K562 (cell line): ENCODE measurements around the gene DNAJC18. TPM values are rescaled to one million over a fixed set of nuclear protein-coding genes. Genes with fewer than 3 reads are reported as not detected.

Experiments
- DEAF1 ChIP-seq: fragments of 450-650 bp; formaldehyde crosslinking; IDR thresholded peaks from 2 replicates; pipeline ENCODE4 v1.4.0; 2020; ENCODE audit warnings: mild to moderate bottlenecking, moderate library complexity
- GTF3C2 ChIP-seq: IDR thresholded peaks from 3 replicates; pipeline ENCODE4 v1.6.1; 2011; ENCODE audit warnings: borderline replicate concordance, mild to moderate bottlenecking, moderate library complexity; ENCODE audit not compliant: insufficient read length; ENCODE audit errors: extremely low read depth
- MGA ChIP-seq: fragments of 450-650 bp; IDR thresholded peaks from 2 replicates; pipeline ENCODE4 v1.6.1; 2016; ENCODE audit warnings: mild to moderate bottlenecking, moderate library complexity
- SIN3A ChIP-seq, 2 experiments: fragments of 150-350 bp in 1 of 2; IDR thresholded peaks; 2 replicates each; pipeline ENCODE4 v1.6.1; 2011 to 2016; ENCODE audit warnings: borderline replicate concordance in 2 of 2, low read depth in 2 of 2, low read length in 2 of 2, mild to moderate bottlenecking in 2 of 2, moderate library complexity in 2 of 2; ENCODE audit not compliant: control insufficient read depth in 1 of 2
- polyA plus RNA-seq, 8 experiments: library from polyadenylated mRNA; depleted of rRNA in 4 of 8; stranded (reverse) in 5 of 8; unstranded in 3 of 8; fragments of >200 nt; fragmentation: Nextera tagmentation in 2 of 8; fragmentation: Illumina TruSeq in 1 of 8; extraction: Ambion mirVana in 2 of 8; extraction: Trizol in 1 of 8; gene quantifications; 2 replicates each; pipeline versions ENCODE4 v1.2.1 to v1.2.3, GENCODE V29; 2011 to 2014; ENCODE audit warnings: inconsistent platforms in 1 of 8, missing spikeins in 1 of 8
- total RNA-seq, 7 experiments: library from RNA; depleted of rRNA in 6 of 7; stranded (reverse); fragments of >200 nt in 6 of 7; fragmentation: Illumina TruSeq in 2 of 7; extraction: Trizol in 2 of 7; gene quantifications; 2 replicates each; pipeline versions ENCODE4 v1.2.1 to v1.2.3, GENCODE V29; 2011 to 2021; ENCODE audit warnings: low replicate concordance in 1 of 7
- TF ChIP-seq, protein P1 (sequence below): sonication (generic); formaldehyde crosslinking; IDR thresholded peaks from 2 replicates; pipeline ENCODE4 v1.8.1; 2023; ENCODE audit warnings: missing genetic modification reagents, mild to moderate bottlenecking, borderline replicate concordance

Gene DNAJC18
- total and polyA plus RNA-seq, 9 of the 15 experiments (the other 6 are each of a cell fraction or from before 2014, with no cell fraction given) = 1.5 to 13.3 (median 7.5) TPM

DNA sequence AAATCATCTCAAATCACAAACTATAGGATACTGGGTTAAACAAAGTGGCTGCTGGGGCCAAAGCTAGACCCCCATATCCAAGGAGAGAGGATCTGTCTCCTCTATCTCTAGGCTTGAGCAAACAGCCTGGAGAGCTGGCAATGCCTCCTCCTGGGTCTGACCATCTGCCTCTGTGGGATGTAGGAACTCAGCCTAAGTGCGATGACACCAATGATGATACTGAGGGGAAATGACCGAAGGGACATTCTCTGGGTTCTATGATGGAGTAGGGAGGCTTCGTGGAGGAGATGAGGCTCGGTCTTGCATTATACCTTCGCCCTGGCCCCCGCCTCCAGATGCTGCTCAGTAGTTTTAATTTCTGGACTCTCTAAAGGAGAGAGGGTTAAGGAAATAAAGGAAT, 26.2 kb downstream of the DNAJC18 start (continued):
- no peak for TF ChIP-seq MGA
- no peak for TF ChIP-seq DEAF1 (CRISPR knock-in tag)
- no peak for TF ChIP-seq SIN3A (IDR thresholded peaks at IDR 0.05; ENCODE audit: borderline replicate concordance in 2 of 2, control insufficient read depth in 1 of 2, low read depth in 2 of 2, low read length in 2 of 2)
- TF ChIP-seq GTF3C2 = no peak
- TF ChIP-seq, protein P1, sequence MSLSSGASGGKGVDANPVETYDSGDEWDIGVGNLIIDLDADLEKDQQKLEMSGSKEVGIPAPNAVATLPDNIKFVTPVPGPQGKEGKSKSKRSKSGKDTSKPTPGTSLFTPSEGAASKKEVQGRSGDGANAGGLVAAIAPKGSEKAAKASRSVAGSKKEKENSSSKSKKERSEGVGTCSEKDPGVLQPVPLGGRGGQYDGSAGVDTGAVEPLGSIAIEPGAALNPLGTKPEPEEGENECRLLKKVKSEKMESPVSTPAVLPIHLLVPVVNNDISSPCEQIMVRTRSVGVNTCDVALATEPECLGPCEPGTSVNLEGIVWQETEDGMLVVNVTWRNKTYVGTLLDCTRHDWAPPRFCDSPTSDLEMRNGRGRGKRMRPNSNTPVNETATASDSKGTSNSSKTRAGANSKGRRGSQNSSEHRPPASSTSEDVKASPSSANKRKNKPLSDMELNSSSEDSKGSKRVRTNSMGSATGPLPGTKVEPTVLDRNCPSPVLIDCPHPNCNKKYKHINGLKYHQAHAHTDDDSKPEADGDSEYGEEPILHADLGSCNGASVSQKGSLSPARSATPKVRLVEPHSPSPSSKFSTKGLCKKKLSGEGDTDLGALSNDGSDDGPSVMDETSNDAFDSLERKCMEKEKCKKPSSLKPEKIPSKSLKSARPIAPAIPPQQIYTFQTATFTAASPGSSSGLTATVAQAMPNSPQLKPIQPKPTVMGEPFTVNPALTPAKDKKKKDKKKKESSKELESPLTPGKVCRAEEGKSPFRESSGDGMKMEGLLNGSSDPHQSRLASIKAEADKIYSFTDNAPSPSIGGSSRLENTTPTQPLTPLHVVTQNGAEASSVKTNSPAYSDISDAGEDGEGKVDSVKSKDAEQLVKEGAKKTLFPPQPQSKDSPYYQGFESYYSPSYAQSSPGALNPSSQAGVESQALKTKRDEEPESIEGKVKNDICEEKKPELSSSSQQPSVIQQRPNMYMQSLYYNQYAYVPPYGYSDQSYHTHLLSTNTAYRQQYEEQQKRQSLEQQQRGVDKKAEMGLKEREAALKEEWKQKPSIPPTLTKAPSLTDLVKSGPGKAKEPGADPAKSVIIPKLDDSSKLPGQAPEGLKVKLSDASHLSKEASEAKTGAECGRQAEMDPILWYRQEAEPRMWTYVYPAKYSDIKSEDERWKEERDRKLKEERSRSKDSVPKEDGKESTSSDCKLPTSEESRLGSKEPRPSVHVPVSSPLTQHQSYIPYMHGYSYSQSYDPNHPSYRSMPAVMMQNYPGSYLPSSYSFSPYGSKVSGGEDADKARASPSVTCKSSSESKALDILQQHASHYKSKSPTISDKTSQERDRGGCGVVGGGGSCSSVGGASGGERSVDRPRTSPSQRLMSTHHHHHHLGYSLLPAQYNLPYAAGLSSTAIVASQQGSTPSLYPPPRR (CRISPR knock-in tag) = no peak
- TF ChIP-seq, all 486 proteins: peak for 0
